Measurements from ENCODE around the gene GNPTG. TPM values are rescaled to one million over a fixed set of nuclear protein-coding genes. Genes with fewer than 3 reads are reported as not detected.

Gene GNPTG
- total RNA-seq, 1 donor from 2014 or later = 25.7 TPM

- no peak for ATAC-seq
Measured at GRCh38 chr16:1333854-1334700, 17.7 kb upstream of the GNPTG start.

GRCh38 chr16:1334739-1335138, 17.0 kb upstream of the GNPTG start:
- ATAC-seq = no peak

GRCh38 chr16:1335211-1335971, 16.3 kb upstream of the GNPTG start:
- ATAC-seq = no peak

GRCh38 chr16:1335996-1336395, 15.7 kb upstream of the GNPTG start:
- no peak for ATAC-seq

- ATAC-seq = no peak
Measured at GRCh38 chr16:1336619-1337018, 15.1 kb upstream of the GNPTG start.

- no peak for ATAC-seq
Measured at GRCh38 chr16:1337486-1337885, 14.2 kb upstream of the GNPTG start.

GRCh38 chr16:1338119-1338730, 13.5 kb upstream of the GNPTG start:
- no peak for ATAC-seq

- ATAC-seq = no peak
Measured at GRCh38 chr16:1338855-1339675, 12.7 kb upstream of the GNPTG start.

GRCh38 chr16:1340730-1341494, 10.8 kb upstream of the GNPTG start:
- no peak for ATAC-seq

GRCh38 chr16:1341495-1342420, 10.0 kb upstream of the GNPTG start:
- no peak for ATAC-seq

- ATAC-seq = peak; percentile 94
Measured at GRCh38 chr16:1342526-1343427, 9.0 kb upstream of the GNPTG start.

GRCh38 chr16:1343428-1344242, 8.1 kb upstream of the GNPTG start:
- ATAC-seq = peak; percentile 0

GRCh38 chr16:1344499-1344898, 7.2 kb upstream of the GNPTG start:
- ATAC-seq = no peak

GRCh38 chr16:1345087-1345486, 6.6 kb upstream of the GNPTG start:
- ATAC-seq = no peak

- ATAC-seq = no peak
Measured at GRCh38 chr16:1345651-1346421, 5.9 kb upstream of the GNPTG start.

- ATAC-seq = no peak
Measured at GRCh38 chr16:1346422-1347285, 5.1 kb upstream of the GNPTG start.
